SK-N-SH (cell line): ENCODE data around the gene SPTBN2. TPM values are rescaled to one million over a fixed set of nuclear protein-coding genes. Genes with fewer than 3 reads are reported as not detected.

ENCODE experiments used
- CTCF ChIA-PET: fragments of 300-600, 350-600 bp; formaldehyde crosslinking; extraction: SDS; loops from one replicate; lab custom pipeline; 2021; lab: Yijun Ruan, JAX
- POLR2A ChIA-PET: fragments of 350-600 bp; sonication (Branson Sonifier 250); formaldehyde crosslinking; extraction: SDS; loops from one replicate; lab custom pipeline; 2020; ENCODE audit warnings: antibody characterized with exemption, inconsistent platforms; lab: Yijun Ruan, JAX
- DNase-seq: peaks from one replicate; pipeline ENCODE4 v3.0.0; 2012
- H2AFZ ChIP-seq: fragments of 200-600 bp; sonication (generic); 2 replicates; pipeline ENCODE4 v1.8.1; 2016; ENCODE audit warnings: antibody characterized with exemption, mild to moderate bottlenecking, low read depth
- H3F3A ChIP-seq: fragments of 200-600 bp; sonication (generic); replicated peaks from 2 replicates; pipeline ENCODE3; 2016; ENCODE audit warnings: antibody characterized with exemption, mild to moderate bottlenecking; ENCODE audit not compliant: insufficient read depth
- H3K27ac ChIP-seq, 2 experiments: fragments of 200-500 bp in 1 of 2; fragments of 200-600 bp in 1 of 2; sonication (Bioruptor generic) in 1 of 2; sonication (generic), shearing (Covaris generic) in 1 of 2; 2 replicates each; pipeline versions ENCODE4 v1.5.1 to v1.6.1; 2014 to 2016; ENCODE audit warnings: low read depth in 2 of 2, inconsistent platforms in 1 of 2, low read length in 1 of 2, mild to moderate bottlenecking in 1 of 2, mixed read lengths in 1 of 2
- H3K27me3 ChIP-seq: fragments of 200-600 bp; sonication (generic), shearing (Covaris generic); 2 replicates; pipeline ENCODE4 v1.6.1; 2016; ENCODE audit warnings: mixed run types; ENCODE audit not compliant: insufficient read depth
- H3K36me3 ChIP-seq, 2 experiments: fragments of 200-500 bp in 1 of 2; fragments of 200-600 bp in 1 of 2; sonication (Bioruptor generic) in 1 of 2; sonication (generic) in 1 of 2; replicated peaks in 1 of 2; 2 replicates each; pipeline versions ENCODE3 to v1.5.1; 2014 to 2016; ENCODE audit warnings: low read length in 1 of 2, mild to moderate bottlenecking in 1 of 2; ENCODE audit not compliant: insufficient read depth in 2 of 2, control insufficient read depth in 1 of 2
- H3K4me1 ChIP-seq, 2 experiments: fragments of 200-500 bp in 1 of 2; fragments of 200-600 bp in 1 of 2; sonication (Bioruptor generic) in 1 of 2; sonication (generic), shearing (Covaris generic) in 1 of 2; 2 replicates each; pipeline versions ENCODE4 v1.5.1 to v1.6.1; 2014 to 2016; ENCODE audit warnings: low read depth in 1 of 2, low read length in 1 of 2, mixed run types in 1 of 2; ENCODE audit not compliant: insufficient read depth in 2 of 2, control insufficient read depth in 1 of 2
- H3K4me2 ChIP-seq: fragments of 200-600 bp; sonication (generic), shearing (Covaris generic); 2 replicates; pipeline ENCODE4 v1.6.1; 2017; ENCODE audit warnings: mixed run types
- H3K4me3 ChIP-seq, 2 experiments: fragments of 200-500 bp in 1 of 2; fragments of 200-600 bp in 1 of 2; sonication (Bioruptor generic) in 1 of 2; sonication (generic), shearing (Covaris generic) in 1 of 2; 2 replicates each; pipeline versions ENCODE4 v1.5.1 to v1.8.1; 2014 to 2016; ENCODE audit warnings: low read depth in 2 of 2, inconsistent platforms in 1 of 2, low read length in 1 of 2, mild to moderate bottlenecking in 1 of 2, mixed read lengths in 1 of 2, moderate library complexity in 1 of 2
- H3K79me2 ChIP-seq: fragments of 200-600 bp; sonication (generic); 2 replicates; pipeline ENCODE4 v1.8.1; 2017; ENCODE audit warnings: mild to moderate bottlenecking; ENCODE audit not compliant: insufficient read depth
- H3K9ac ChIP-seq: fragments of 200-600 bp; sonication (generic); 2 replicates; pipeline ENCODE4 v1.6.1; 2017; ENCODE audit warnings: mixed run types
- H3K9me2 ChIP-seq: fragments of 200-600 bp; sonication (generic); 2 replicates; pipeline ENCODE4 v1.6.1; 2017; ENCODE audit warnings: mixed run types
- H3K9me3 ChIP-seq: fragments of 200-600 bp; sonication (generic); 2 replicates; pipeline ENCODE4 v1.6.1; 2017; ENCODE audit warnings: mixed run types, mild to moderate bottlenecking, moderate library complexity
- H4K20me1 ChIP-seq: fragments of 200-600 bp; sonication (generic); 2 replicates; pipeline ENCODE4 v1.6.1; 2017; ENCODE audit warnings: mild to moderate bottlenecking, mixed run types; ENCODE audit not compliant: insufficient read depth
- CHD2 ChIP-seq: fragments of 150-350 bp; IDR thresholded peaks from 2 replicates; pipeline ENCODE4 v1.6.1; 2018; ENCODE audit warnings: low read length; ENCODE audit not compliant: partially characterized antibody
- EZH2phosphoT487 ChIP-seq: fragments of 200-600 bp; sonication (generic); IDR thresholded peaks from 2 replicates; pipeline ENCODE4 v1.6.1; 2017; ENCODE audit warnings: low read depth, mixed run types, mild to moderate bottlenecking, antibody characterized with exemption, moderate library complexity, borderline replicate concordance
- FOSL2 ChIP-seq: IDR thresholded peaks from 2 replicates; pipeline ENCODE4 v1.4.0; 2012; ENCODE audit warnings: low read depth, mild to moderate bottlenecking, moderate library complexity, borderline replicate concordance
- FOXJ3 ChIP-seq: sonication (generic); formaldehyde crosslinking; IDR thresholded peaks from 2 replicates; pipeline ENCODE4 v1.5.1; 2020; ENCODE audit warnings: mild to moderate bottlenecking, missing genetic modification reagents
- FOXM1 ChIP-seq: IDR thresholded peaks from 2 replicates; pipeline ENCODE4 v1.4.0; 2012; ENCODE audit warnings: low read depth, mild to moderate bottlenecking
- GABPA ChIP-seq: IDR thresholded peaks from 2 replicates; pipeline ENCODE4 v1.4.0; 2012; ENCODE audit warnings: low read depth, mild to moderate bottlenecking
- GATA2 ChIP-seq: sonication (generic); formaldehyde crosslinking; IDR thresholded peaks from 2 replicates; pipeline ENCODE4 v1.5.0; 2020; ENCODE audit warnings: mild to moderate bottlenecking, missing genetic modification reagents
- NFIC ChIP-seq: IDR thresholded peaks from 2 replicates; pipeline ENCODE4 v1.4.0; 2012; ENCODE audit warnings: borderline replicate concordance
- POLR2AphosphoS5 ChIP-seq: IDR thresholded peaks from 2 replicates; pipeline ENCODE4 v1.6.1; 2012; ENCODE audit warnings: low read depth, low read length
- RAD21 ChIP-seq: IDR thresholded peaks from 2 replicates; pipeline ENCODE4 v1.6.1; 2012; ENCODE audit warnings: mild to moderate bottlenecking, low read length
- RCOR1 ChIP-seq: fragments of 150-350 bp; IDR thresholded peaks from 2 replicates; pipeline ENCODE4 v1.6.1; 2017; ENCODE audit warnings: antibody characterized with exemption, low read length
- RFX5 ChIP-seq: IDR thresholded peaks from 2 replicates; pipeline ENCODE4 v1.6.1; 2012; ENCODE audit warnings: mild to moderate bottlenecking, improper control_type of control experiment, low read length
- RXRA ChIP-seq: IDR thresholded peaks from 2 replicates; pipeline ENCODE4 v1.4.0; 2012; ENCODE audit warnings: low read depth, mild to moderate bottlenecking, borderline replicate concordance
- SIN3A ChIP-seq: IDR thresholded peaks from 2 replicates; pipeline ENCODE4 v1.6.1; 2012; ENCODE audit warnings: low read depth, mild to moderate bottlenecking, low read length, moderate library complexity, borderline replicate concordance
- TAF1 ChIP-seq: IDR thresholded peaks from 2 replicates; pipeline ENCODE4 v1.6.1; 2012; ENCODE audit warnings: low read depth, mild to moderate bottlenecking, low read length, moderate library complexity, borderline replicate concordance
- TCF12 ChIP-seq: IDR thresholded peaks from 2 replicates; pipeline ENCODE4 v1.4.0; 2012
- TEAD4 ChIP-seq: IDR thresholded peaks from 2 replicates; pipeline ENCODE4 v1.4.0; 2012; ENCODE audit warnings: mild to moderate bottlenecking, borderline replicate concordance; ENCODE audit not compliant: insufficient read depth
- USF1 ChIP-seq: IDR thresholded peaks from 2 replicates; pipeline ENCODE4 v1.4.0; 2012; ENCODE audit warnings: low read depth, borderline replicate concordance
- YY1 ChIP-seq: IDR thresholded peaks from 2 replicates; pipeline ENCODE4 v1.4.0; 2012; ENCODE audit warnings: low read depth, mild to moderate bottlenecking
- WGBS: methylation state at CpG from one replicate; pipeline ENCODE4 v1.1.6; 2017; ENCODE audit warnings: low lambda C conversion rate; 5-methylcytosine and 5-hydroxymethylcytosine counted together
- polyA plus RNA-seq, 3 experiments: library from polyadenylated mRNA; depleted of rRNA; stranded (reverse); fragments of >200 nt; gene quantifications; 2 replicates each; pipeline ENCODE4 v1.2.3, GENCODE V29; 2012
- TF ChIP-seq, protein P1 (sequence below): fragments of 200-600 bp; sonication (generic); IDR thresholded peaks from 2 replicates; pipeline ENCODE4 v1.6.1; 2017; ENCODE audit warnings: antibody characterized with exemption, mild to moderate bottlenecking, moderate library complexity
- TF ChIP-seq, protein P2 (sequence below): IDR thresholded peaks from 2 replicates; pipeline ENCODE4; 2012
- TF ChIP-seq, protein P3 (sequence below): fragments of 150-350 bp; IDR thresholded peaks from 2 replicates; pipeline ENCODE4 v1.6.1; 2017; ENCODE audit warnings: antibody characterized with exemption, low read length, low read depth, borderline replicate concordance

Gene SPTBN2
- polyA plus RNA-seq, 1 of the 3 experiments (the other 2 are of a cell fraction), result 19.7 TPM

GRCh38 chr11:66768088-66768521 lies 39.1 kb upstream of the SPTBN2 start (continued):
- no peak for TF ChIP-seq FOXJ3
- TF ChIP-seq, protein P1, sequence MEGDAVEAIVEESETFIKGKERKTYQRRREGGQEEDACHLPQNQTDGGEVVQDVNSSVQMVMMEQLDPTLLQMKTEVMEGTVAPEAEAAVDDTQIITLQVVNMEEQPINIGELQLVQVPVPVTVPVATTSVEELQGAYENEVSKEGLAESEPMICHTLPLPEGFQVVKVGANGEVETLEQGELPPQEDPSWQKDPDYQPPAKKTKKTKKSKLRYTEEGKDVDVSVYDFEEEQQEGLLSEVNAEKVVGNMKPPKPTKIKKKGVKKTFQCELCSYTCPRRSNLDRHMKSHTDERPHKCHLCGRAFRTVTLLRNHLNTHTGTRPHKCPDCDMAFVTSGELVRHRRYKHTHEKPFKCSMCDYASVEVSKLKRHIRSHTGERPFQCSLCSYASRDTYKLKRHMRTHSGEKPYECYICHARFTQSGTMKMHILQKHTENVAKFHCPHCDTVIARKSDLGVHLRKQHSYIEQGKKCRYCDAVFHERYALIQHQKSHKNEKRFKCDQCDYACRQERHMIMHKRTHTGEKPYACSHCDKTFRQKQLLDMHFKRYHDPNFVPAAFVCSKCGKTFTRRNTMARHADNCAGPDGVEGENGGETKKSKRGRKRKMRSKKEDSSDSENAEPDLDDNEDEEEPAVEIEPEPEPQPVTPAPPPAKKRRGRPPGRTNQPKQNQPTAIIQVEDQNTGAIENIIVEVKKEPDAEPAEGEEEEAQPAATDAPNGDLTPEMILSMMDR, result no peak
- TF ChIP-seq GABPA, result no peak
- no peak for TF ChIP-seq SIN3A
- TF ChIP-seq EZH2phosphoT487, result no peak
- TF ChIP-seq USF1, result no peak
- TF ChIP-seq, all 33 proteins: peak for 0

DNA sequence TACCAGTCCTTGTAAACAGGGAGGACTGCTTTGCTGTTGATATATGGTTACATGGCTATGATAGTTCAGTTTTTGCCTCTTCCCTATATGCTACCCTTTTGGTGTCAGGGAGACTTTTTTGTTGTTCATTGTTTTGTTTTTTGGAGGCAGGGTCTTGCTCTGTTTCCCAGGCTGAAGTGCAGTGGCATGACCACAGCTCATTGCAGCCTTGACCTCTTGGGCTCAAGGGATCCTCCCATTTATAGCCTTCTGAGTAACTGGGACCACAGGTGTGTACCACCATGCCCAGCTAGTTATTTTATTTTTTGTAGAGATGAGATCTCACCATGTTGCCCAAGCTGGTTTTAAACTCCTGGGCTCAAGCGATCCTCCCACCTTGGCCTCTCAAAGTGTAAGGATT lies 38.6 kb upstream of the SPTBN2 start:
- TF ChIP-seq RCOR1 (no peak), RFX5 (no peak), RAD21 (no peak), FOXM1 (no peak), TAF1 (no peak), YY1 (no peak), RXRA (no peak), NFIC (no peak), FOSL2 (no peak), USF1 (no peak), TEAD4 (no peak), POLR2AphosphoS5 (no peak), GATA2 (CRISPR knock-in tag) (no peak), TCF12 (no peak), CHD2 (no peak)
- TF ChIP-seq, protein P2, sequence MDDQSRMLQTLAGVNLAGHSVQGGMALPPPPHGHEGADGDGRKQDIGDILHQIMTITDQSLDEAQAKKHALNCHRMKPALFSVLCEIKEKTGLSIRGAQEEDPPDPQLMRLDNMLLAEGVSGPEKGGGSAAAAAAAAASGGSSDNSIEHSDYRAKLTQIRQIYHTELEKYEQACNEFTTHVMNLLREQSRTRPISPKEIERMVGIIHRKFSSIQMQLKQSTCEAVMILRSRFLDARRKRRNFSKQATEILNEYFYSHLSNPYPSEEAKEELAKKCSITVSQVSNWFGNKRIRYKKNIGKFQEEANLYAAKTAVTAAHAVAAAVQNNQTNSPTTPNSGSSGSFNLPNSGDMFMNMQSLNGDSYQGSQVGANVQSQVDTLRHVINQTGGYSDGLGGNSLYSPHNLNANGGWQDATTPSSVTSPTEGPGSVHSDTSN, result no peak
- TF ChIP-seq, protein P3, sequence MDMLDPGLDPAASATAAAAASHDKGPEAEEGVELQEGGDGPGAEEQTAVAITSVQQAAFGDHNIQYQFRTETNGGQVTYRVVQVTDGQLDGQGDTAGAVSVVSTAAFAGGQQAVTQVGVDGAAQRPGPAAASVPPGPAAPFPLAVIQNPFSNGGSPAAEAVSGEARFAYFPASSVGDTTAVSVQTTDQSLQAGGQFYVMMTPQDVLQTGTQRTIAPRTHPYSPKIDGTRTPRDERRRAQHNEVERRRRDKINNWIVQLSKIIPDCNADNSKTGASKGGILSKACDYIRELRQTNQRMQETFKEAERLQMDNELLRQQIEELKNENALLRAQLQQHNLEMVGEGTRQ, result no peak
- TF ChIP-seq, all 33 proteins: peak for 0
- Histone ChIP-seq H3K36me3 (peaks cover 0 to 9% of the 10 kb centered on the region in 2 experiments), H2AFZ (no peak overlapping the region), H3K27ac (no peak overlapping the region), H3K4me2 (no peak overlapping the region), H3K4me1 (no peaks in the 10 kb centered on the region), H3K79me2 (no peaks in the 10 kb centered on the region), H3K9ac (no peak overlapping the region), H3K4me3 (no peak overlapping the region), H3K27me3 (no peaks in the 10 kb centered on the region), H4K20me1 (no peaks in the 10 kb centered on the region), H3K9me2 (no peaks in the 10 kb centered on the region), H3F3A (no peaks in the 10 kb centered on the region), H3K9me3 (no peaks in the 10 kb centered on the region)
- CTCF ChIA-PET, result interaction anchor here (0.6 to 2.5 kb wide), 3 partner anchors 16 to 66 kb away, joined by 3 to 9 read pairs (median 3); no protein-coding TSS in a partner anchor
- whole genome bisulfite sequencing, result 96% methylated on average over 1 of the region's 1 CpG
- POLR2A ChIA-PET, result no interaction called here
- no peak for DNase-seq
